GM18868 (cell line): ENCODE data around the gene HSPA9.
A peak's percentile ranks its signal among the peaks of the same experiment; 100 is the strongest.

ENCODE experiments used
- ATAC-seq: cut with Tn5 transposase; IDR thresholded peaks from one replicate; pipeline ENCODE4 v1.9.1; 2021; ENCODE audit warnings: mild to moderate bottlenecking, moderate library complexity; ENCODE audit not compliant: unreplicated experiment

Gene HSPA9

GRCh38 chr5:138575194-138576015 is at the start of gene HSPA9:
HSPA9 (minus strand) TSS chr5:138575401; CDS start chr5:138575318, 83 bp downstream.
- peak; percentile 89 for ATAC-seq

DNA sequence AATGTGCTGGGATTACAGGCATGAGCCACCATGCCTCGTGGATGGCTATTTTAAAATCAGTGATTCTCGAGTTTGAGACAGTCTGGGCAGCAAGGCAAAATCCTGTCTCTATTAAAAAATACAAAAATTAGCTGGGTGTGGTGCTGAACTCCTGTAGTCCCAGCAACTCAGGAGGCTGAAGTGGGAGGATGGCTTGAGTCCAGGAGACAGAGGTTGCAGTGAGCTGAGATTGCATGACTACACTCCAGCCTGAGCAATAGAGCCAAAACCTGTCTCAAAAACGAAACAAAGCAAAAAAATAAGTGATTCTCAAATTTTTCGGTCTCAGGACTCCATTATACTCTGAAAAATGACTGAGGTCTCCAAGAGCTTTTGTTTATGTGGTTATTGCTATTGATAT is 47.9 kb upstream of the HSPA9 start:
- ATAC-seq: no peak

DNA sequence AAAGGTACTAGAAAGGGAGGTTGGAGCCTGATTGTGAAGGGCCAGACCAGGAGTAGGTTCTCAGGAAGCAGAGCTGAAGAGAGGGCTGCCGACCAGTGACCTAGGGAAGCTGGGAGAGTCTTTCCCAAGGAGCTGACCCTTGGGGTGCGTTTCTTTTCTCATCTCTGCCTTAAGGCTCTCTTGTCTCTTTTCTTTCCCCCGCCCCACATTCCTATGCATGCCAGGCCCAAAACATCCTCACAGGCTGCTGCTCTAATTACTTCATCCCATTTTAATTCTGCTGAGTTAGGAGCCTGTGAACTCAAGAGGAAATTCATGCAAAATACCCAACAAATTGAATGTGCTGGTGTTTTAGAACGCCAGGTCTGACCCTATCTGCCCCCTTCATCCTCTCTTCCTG is 46.9 kb upstream of the HSPA9 start:
- no peak for ATAC-seq

GRCh38 chr5:138620663-138621224 is 45.5 kb upstream of the HSPA9 start:
- no peak for ATAC-seq

DNA sequence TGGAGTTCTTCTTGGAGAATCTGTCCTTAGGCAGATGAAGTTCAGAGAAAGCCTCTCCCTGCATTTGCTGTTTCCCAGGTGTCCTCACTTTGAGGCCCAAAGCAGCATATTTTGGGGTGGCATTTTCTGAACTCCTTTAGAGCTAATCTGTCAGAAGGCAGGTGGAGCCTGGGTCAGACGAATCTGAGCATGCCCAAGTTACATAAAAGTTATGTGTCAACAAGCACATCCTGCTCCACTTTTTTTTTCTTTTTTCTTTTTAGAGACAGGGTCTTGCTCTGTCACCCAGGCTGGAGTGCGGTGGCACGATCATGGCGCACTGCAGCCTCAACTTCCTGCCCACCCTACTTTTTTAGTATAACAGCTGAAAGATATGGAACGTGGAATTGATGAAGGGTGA is 41.3 kb upstream of the HSPA9 start:
- ATAC-seq: no peak

DNA sequence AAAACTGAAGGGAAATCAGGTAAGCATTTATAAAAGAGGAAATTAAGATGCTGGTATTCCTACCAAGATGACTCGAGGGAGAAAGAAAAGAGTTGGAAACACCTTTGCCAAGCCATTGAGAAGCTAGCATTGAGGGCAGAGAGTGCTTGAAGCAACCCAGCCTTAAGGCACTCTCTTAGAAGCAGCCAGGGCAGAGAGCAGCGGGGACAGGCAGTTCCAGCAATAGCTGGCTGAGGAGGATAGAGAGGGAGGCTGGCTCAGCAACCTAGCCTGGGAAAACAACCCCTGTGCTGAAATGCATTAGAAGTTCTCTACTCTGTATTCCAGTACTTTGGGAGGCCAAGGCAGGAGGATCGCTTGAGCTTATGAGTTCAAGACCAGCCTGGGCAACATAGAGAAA is 40.3 kb upstream of the HSPA9 start:
- ATAC-seq: no peak

GRCh38 chr5:138611678-138612218 is 36.5 kb upstream of the HSPA9 start:
- ATAC-seq: no peak

GRCh38 chr5:138610918-138611677 is 35.9 kb upstream of the HSPA9 start:
- ATAC-seq: no peak

GRCh38 chr5:138610415-138610917 is 35.3 kb upstream of the HSPA9 start:
- no peak for ATAC-seq

DNA sequence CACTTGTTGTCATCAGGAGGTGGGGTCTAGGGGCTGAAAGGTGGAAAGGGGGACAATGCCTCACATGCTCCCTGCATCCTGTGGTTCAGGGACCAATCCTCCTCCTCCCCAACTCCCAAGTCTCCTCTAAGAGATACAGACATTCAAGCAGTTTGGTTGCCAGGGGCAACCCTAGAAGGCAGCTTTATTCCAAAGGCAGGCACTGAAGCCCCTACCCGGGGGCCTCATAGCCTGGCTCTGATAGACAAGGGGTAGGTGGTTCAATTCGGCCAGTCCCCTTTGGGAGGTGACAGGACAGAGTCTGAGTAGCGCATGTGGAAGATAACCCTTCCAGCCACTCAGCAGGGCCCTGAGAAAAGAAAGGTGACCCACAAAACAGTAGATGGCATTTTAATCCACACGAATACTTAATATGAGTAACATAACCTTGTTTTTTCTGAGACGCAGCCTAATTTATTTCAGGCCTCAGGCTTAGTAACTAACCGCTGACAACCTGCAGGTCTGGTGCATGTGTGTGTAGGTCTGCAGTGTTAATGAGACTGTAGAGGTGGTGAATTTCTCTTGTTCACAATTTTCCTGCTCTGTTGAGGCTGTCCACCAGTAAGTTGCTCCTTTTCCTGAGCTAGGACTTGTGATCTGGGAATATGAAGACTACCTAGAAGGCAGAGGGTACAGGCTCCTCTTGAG is 31.3 kb upstream of the HSPA9 start:
- ATAC-seq: no peak

DNA sequence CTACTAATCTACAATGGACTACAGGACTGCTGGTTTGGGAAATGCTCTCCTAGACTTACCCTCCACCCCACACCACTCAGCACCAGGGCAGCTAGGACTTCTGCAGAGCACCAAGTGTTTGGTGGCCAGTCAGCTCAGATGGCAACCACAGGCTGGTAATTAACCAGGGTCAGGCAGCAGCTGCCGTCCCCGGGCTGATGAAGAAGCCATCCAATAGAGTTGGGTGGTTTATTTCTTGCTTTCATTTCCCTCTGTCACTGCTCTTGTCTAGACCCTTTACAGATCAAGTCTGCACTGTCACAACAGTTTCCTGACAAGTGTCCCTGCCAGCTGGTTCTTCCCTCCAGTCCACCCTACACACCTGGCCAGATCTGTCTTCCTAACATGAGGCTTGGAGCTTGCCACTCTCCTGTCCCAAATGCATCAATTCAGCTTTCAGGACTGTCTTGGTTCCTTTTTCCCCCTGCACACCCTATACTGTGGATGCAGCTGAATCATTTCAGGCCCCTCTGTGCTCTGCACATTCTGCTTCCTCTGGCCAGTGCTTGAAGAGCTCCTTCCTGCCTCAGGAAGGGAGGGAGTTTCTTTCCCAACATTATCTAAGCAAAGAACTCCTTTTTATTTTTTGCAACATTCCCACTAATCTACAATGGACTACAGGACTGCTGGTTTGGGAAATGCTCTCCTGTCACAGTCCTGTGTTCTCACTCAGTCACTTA is 30.2 kb upstream of the HSPA9 start:
- ATAC-seq: peak; percentile 46

- ATAC-seq: no peak
These were observed 29.1 kb upstream of the HSPA9 start for GRCh38 chr5:138604176-138604785.

DNA sequence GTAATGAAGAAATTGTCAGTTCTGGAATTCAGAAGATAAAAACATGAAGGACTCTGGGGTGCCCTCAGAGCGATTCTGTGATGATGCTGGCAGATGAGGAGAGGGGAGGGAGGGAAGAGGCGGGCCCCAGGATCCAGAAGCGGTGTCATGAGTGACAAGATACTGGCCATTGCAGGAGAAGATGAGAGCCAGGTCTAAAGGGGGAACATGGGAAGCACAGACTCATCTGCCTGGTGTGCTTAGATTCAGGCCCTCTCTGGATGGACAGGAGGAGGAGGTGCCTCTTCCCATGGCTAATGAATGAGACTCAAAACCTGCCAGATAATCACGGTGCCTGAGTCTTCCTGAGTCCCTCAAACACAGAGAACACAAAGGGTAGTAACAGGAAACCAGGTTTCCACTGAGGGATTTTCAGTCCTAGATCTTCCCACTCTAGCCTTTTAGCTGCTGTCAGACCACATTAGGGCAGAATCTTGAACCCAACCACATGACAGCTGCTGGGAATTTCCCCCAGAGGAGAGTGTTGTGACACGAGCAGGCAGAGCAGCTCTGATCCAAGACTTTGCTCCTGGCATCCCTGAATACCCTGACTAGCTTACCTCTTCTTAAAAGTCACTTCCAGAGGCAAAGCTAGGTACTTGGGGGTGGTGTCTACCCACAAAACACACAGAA is 28.2 kb upstream of the HSPA9 start:
- peak; percentile 67 for ATAC-seq

- ATAC-seq: no peak
These were observed 27.3 kb upstream of the HSPA9 start for GRCh38 chr5:138602371-138603000.

DNA sequence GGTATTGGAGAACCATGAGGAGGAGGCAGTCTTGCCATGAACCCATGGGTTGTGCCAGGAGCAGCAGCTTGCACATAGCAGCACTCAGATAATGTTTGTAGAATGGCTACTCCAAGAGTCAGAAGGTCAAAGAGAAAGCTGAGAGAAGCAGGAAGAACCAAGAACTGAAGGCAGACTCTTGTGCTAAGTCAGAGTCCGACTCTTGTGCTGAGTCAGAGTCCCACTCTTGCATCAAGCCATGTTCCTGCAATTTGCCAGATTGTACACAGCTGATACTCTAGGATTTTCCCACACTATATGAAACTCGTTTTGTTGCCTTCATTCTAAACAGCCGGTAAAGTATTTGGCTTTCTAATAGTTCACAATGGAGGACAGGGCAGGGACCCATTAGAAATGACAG is 26.2 kb upstream of the HSPA9 start:
- ATAC-seq: no peak

DNA sequence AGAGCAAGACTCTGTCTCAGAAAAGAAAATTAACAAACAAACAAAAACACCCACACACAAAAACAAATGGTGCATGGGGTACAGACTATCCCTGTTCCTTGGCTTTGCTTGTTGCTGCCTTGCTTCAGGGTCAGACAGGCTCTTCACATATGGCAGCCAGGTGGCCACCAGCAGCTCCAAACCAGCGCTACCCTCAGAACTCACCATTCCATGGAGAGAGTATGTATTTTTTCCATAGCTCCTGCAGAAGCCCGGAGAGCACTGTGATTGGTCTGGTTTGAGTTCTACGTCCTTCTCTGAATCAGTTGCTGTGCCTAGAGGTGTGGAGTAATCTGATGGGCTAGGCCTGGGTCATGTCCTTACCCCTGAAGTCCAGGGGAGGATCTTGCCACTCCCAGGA is 25.2 kb upstream of the HSPA9 start:
- no peak for ATAC-seq

DNA sequence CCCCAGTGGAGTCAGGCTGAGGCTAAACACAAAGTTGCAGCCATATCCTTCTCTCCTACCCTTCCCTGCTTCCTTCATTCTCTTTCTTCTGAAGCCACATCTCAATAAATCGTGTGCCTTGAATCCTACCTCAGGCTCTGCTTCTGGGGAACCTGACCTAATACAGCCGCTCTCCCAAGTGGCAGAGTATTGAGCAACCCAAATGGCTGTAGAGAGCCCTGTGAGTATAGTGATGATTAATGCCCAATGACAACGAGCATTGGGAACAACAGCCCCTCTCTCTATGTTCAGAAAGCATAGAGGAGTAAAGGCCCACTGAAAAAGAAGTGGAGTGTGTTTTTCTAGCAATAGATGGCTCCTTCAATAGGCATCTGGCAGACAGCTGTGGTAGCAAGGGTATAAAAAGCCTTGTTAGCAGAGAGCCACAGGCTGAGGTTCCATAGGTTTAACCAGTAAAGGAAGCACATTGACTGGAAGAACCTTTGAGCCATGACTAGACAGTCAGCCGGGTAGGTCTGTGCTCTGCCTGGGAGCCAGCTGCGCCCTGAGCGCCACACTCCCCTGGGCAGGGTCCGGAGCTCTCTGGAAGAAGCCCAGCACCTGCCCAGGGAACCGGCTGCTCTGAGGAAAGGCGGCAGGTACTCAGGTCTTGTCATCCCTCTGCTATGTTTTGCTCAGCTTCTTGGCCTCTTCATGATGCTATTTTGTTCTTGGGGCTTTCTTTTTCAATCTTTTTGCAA is 22.6 kb upstream of the HSPA9 start:
- no peak for ATAC-seq
